Calu3 (cell line): ENCODE measurements around the gene NRDC. TPM values are rescaled to one million over a fixed set of nuclear protein-coding genes. Genes with fewer than 3 reads are reported as not detected.

Experiments used
- BruUV-seq: library from RNA; stranded (reverse); fragments of 400-500 nt; replicated peaks from 2 replicates; lab custom pipeline; 2021; lab: Mats Ljungman, UMichigan
- CTCF ChIA-PET: fragments of 300-600 bp; sonication (Branson Sonifier 250); formaldehyde crosslinking; loops from one replicate; lab custom pipeline; 2022; ENCODE audit warnings: antibody characterized with exemption; lab: Charles Lee
- DNase-seq: peaks from one replicate; pipeline ENCODE4 v3.0.0; 2022
- H3K27ac Mint-ChIP-seq: one replicate; pipeline ENCODE4 v1.8.0; 2022; ENCODE audit warnings: mixed read lengths; ENCODE audit not compliant: unreplicated experiment
- H3K27me3 Mint-ChIP-seq: one replicate; pipeline ENCODE4 v1.8.0; 2022; ENCODE audit warnings: mixed read lengths; ENCODE audit not compliant: unreplicated experiment
- H3K36me3 Mint-ChIP-seq: one replicate; pipeline ENCODE4 v1.8.0; 2022; ENCODE audit warnings: mild to moderate bottlenecking, moderate library complexity, mixed read lengths; ENCODE audit not compliant: insufficient read depth, unreplicated experiment
- H3K4me1 Mint-ChIP-seq: one replicate; pipeline ENCODE4 v1.8.0; 2022; ENCODE audit warnings: mild to moderate bottlenecking, low read depth, mixed read lengths; ENCODE audit not compliant: unreplicated experiment
- H3K4me3 Mint-ChIP-seq: one replicate; pipeline ENCODE4 v1.8.0; 2022; ENCODE audit warnings: mild to moderate bottlenecking, low read depth, moderate library complexity, mixed read lengths; ENCODE audit not compliant: unreplicated experiment
- H3K9me3 Mint-ChIP-seq: one replicate; pipeline ENCODE4 v1.8.0; 2022; ENCODE audit warnings: low read depth, mixed read lengths; ENCODE audit not compliant: unreplicated experiment
- intact Hi-C: fragments of 100-400 bp; cut with micrococcal nuclease; formaldehyde crosslinking; loops from one replicate; pipeline ENCODE4 v1.10.0; 2022; ENCODE audit not compliant: unreplicated experiment
- total RNA-seq: library from RNA; stranded (reverse); gene quantifications from 2 replicates; pipeline ENCODE4 v1.2.3, GENCODE V29; 2022
- TF ChIP-seq, protein P1 (sequence below): fragments of 200-600 bp; IDR thresholded peaks from one replicate; pipeline ENCODE4 v1.8.0; 2022; ENCODE audit warnings: antibody characterized with exemption; ENCODE audit not compliant: unreplicated experiment

The NRDC gene
- total RNA-seq, 1 experiment from 2014 or later, result 176 TPM

DNA sequence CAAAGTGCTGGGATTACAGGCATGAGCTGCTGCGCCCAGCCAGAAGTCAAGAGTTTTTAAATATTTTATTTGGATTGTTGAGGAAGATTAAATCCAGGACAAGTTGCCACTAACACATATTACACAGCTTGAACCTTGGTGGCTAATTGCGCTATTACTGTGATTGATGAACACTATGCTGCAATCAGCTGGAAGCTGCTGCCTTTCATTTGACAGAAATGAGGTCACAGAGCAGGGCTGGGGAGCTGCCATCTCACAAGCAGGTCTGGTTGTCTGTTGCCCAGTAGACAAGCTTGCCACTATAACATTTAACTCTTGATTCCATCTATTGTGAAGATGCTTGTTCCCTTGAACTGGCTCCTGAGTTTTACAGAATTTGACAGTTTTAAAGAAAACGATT, 37.4 kb upstream of the NRDC start:
- intact Hi-C loops, result no loop called here
- peaks cover 86% of the 10 kb centered on the region for H3K27me3 Mint-ChIP-seq
- CTCF ChIA-PET, result no interaction called here
- TF ChIP-seq, protein P1, sequence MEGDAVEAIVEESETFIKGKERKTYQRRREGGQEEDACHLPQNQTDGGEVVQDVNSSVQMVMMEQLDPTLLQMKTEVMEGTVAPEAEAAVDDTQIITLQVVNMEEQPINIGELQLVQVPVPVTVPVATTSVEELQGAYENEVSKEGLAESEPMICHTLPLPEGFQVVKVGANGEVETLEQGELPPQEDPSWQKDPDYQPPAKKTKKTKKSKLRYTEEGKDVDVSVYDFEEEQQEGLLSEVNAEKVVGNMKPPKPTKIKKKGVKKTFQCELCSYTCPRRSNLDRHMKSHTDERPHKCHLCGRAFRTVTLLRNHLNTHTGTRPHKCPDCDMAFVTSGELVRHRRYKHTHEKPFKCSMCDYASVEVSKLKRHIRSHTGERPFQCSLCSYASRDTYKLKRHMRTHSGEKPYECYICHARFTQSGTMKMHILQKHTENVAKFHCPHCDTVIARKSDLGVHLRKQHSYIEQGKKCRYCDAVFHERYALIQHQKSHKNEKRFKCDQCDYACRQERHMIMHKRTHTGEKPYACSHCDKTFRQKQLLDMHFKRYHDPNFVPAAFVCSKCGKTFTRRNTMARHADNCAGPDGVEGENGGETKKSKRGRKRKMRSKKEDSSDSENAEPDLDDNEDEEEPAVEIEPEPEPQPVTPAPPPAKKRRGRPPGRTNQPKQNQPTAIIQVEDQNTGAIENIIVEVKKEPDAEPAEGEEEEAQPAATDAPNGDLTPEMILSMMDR, result no peak
- H3K27ac Mint-ChIP-seq, result no peak overlapping the region
- H3K36me3 Mint-ChIP-seq, result no peaks in the 10 kb centered on the region
- no peaks in the 10 kb centered on the region for H3K4me1 Mint-ChIP-seq
- no peak overlapping the region for H3K4me3 Mint-ChIP-seq
- no peaks in the 10 kb centered on the region for H3K9me3 Mint-ChIP-seq
- no TSS peak for BruUV-seq
- DNase-seq, result no peak

- Mint-ChIP-seq H3K36me3 (no peaks in the 10 kb centered on the region), H3K27me3 (peaks cover 87% of the 10 kb centered on the region), H3K4me3 (no peak overlapping the region), H3K4me1 (no peaks in the 10 kb centered on the region), H3K9me3 (no peaks in the 10 kb centered on the region), H3K27ac (no peak overlapping the region)
- CTCF ChIA-PET, result interaction anchor here (0.6 to 0.9 kb wide), 2 partner anchors 50 to 1845 kb away, joined by 3 to 5 read pairs; no protein-coding TSS in a partner anchor
- intact Hi-C loops, result no loop called here
- DNase-seq, result no peak
- TF ChIP-seq, protein P1, result no peak
- BruUV-seq, result no TSS peak
Observed at GRCh38 chr1:51912881-51913280, 34.4 kb upstream of the NRDC start.

DNA sequence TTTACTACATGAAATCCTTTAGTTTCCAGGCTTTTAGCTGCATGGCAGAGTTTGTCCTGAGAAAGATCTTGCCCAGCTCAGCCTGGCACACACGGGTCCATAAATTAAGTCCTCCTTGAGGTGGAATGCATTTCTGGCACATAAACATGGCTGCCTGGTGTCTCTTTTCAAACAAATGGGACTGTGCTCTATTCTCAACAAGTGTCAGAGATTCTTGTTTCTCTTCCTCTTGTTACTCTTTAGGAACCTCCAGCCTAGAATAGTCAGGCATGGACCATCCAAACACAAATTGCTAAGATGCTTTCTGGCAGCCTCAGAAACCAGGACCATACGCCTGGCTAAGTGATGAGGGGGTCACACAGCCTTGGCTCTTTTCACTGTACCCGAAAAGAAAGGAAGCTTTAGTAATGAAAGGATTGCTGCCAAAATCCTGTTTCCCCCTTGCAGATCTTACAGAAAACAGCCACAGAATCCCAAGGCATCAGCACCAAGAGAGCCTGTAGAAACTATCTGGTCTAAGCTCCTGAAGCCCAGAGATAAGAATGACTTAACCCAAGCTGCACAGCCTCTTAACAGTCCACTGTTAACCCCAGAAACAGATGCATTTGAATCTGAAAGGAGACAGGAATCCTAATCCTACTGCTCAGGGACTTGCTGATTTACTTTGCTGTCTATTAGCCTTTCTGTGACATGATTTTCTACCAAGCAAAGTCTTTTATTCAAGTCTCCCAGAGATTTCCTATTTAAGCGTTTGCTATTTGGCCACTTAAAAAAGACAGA, 31.9 kb upstream of the NRDC start:
- Mint-ChIP-seq H3K4me1 (peaks cover 6% of the 10 kb centered on the region), H3K36me3 (no peaks in the 10 kb centered on the region), H3K27me3 (peaks cover 87% of the 10 kb centered on the region), H3K4me3 (no peak overlapping the region), H3K9me3 (no peaks in the 10 kb centered on the region), H3K27ac (no peak overlapping the region)
- CTCF ChIA-PET, result no interaction called here
- DNase-seq, result no peak
- intact Hi-C loops, result no loop called here
- no TSS peak for BruUV-seq
- TF ChIP-seq, protein P1, result no peak

DNA sequence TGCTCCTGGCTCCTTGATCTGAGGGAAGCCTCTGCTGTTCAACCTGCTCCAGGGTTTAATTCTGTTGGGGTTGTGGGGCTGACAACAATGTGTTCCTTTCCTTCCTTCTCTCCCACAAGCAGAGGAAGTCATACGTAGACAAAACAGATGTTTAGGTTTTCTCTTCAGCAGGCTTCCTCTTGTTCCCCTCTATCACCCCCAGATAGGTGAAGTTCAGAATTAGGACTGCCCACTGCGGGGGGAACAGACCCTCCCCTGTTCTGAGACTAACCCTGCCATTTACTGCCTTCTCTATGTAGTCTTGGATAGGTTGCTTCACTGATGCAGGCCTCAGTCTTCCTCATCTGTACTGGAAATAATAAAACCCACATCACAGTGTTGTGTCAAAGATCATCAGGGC, 30.0 kb upstream of the NRDC start:
- TF ChIP-seq, protein P1, result no peak
- intact Hi-C loops, result no loop called here
- peaks cover 6% of the 10 kb centered on the region for H3K4me1 Mint-ChIP-seq
- H3K9me3 Mint-ChIP-seq, result no peaks in the 10 kb centered on the region
- BruUV-seq, result no TSS peak
- no peak overlapping the region for H3K4me3 Mint-ChIP-seq
- CTCF ChIA-PET, result no interaction called here
- no peak overlapping the region for H3K27ac Mint-ChIP-seq
- no peak for DNase-seq
- H3K36me3 Mint-ChIP-seq, result no peaks in the 10 kb centered on the region
- H3K27me3 Mint-ChIP-seq, result peaks cover 83% of the 10 kb centered on the region
